ENCODE data around the gene ZAR1.
"Not testable (repeated sequence)": the region's sequence is repeated elsewhere in the genome, so short reads cannot be mapped to it uniquely, and the experiment has no call there.

ZAR1 gene
- long read RNA-seq, donor 1 = 0 reads
- long read RNA-seq, donor 2 = 0 reads
- long read RNA-seq, donor 3 = 0 reads
- long read RNA-seq, donor 4 = 0 reads
- long read RNA-seq, donor 5 = 0 reads
- long read RNA-seq, donor 6 = 0 reads
- long read RNA-seq, donor 7 = 0 reads
- long read RNA-seq, donor 8 = 0 reads

GRCh38 chr4:48490012-48490679 lies at the start of gene ZAR1:
Gene ZAR1 (plus strand): TSS chr4:48490252. CDS start chr4:48490292, 40 bp downstream.
- DNase-seq = peak; percentile 69

- DNase-seq = not testable (repeated sequence)
Measured at GRCh38 chr4:48440914-48441313, 49.1 kb upstream of the ZAR1 start.

GRCh38 chr4:48445704-48446103 lies 44.3 kb upstream of the ZAR1 start:
- DNase-seq = no peak

- no peak for DNase-seq
Measured at GRCh38 chr4:48446642-48447041, 43.4 kb upstream of the ZAR1 start.

- no peak for DNase-seq
Measured at GRCh38 chr4:48449151-48449550, 40.9 kb upstream of the ZAR1 start.

GRCh38 chr4:48450740-48451139 lies 39.3 kb upstream of the ZAR1 start:
- DNase-seq = no peak

GRCh38 chr4:48451656-48452055 lies 38.4 kb upstream of the ZAR1 start:
- DNase-seq = not testable (repeated sequence)

- DNase-seq = no peak
Measured at GRCh38 chr4:48454591-48454990, 35.5 kb upstream of the ZAR1 start.

GRCh38 chr4:48461000-48461399 lies 29.1 kb upstream of the ZAR1 start:
- no peak for DNase-seq

- no peak for DNase-seq
Measured at GRCh38 chr4:48462363-48462762, 27.7 kb upstream of the ZAR1 start.

GRCh38 chr4:48467442-48467841 lies 22.6 kb upstream of the ZAR1 start:
- no peak for DNase-seq

GRCh38 chr4:48467891-48468290 lies 22.2 kb upstream of the ZAR1 start:
- no peak for DNase-seq

- DNase-seq = no peak
Measured at GRCh38 chr4:48470137-48470536, 19.9 kb upstream of the ZAR1 start.

GRCh38 chr4:48470570-48470969 lies 19.5 kb upstream of the ZAR1 start:
- no peak for DNase-seq

GRCh38 chr4:48472794-48473193 lies 17.3 kb upstream of the ZAR1 start:
- no peak for DNase-seq

- DNase-seq = no peak
Measured at GRCh38 chr4:48475770-48476169, 14.3 kb upstream of the ZAR1 start.

GRCh38 chr4:48478273-48478672 lies 11.8 kb upstream of the ZAR1 start:
- DNase-seq = no peak

GRCh38 chr4:48481581-48481980 lies 8.5 kb upstream of the ZAR1 start:
- no peak for DNase-seq

- DNase-seq = peak; percentile 59
Measured at GRCh38 chr4:48483006-48483776, 6.9 kb upstream of the ZAR1 start, which contains the start of gene SLC10A4. Gene SLC10A4 (plus strand): TSS chr4:48483343. CDS start chr4:48483562, 219 bp downstream.

- DNase-seq = peak; percentile 61
Measured at GRCh38 chr4:48483777-48484493, 6.1 kb upstream of the ZAR1 start.

GRCh38 chr4:48484494-48485168 lies 5.4 kb upstream of the ZAR1 start:
- peak; percentile 42 for DNase-seq

- no peak for DNase-seq
Measured at GRCh38 chr4:48489683-48490011, 405 bp upstream of the ZAR1 start.

Data from right kidney (tissue), 9 donors.